Rectal smooth muscle tissue (tissue), 1 donor: ENCODE data around the gene MACIR.

Experiments
- H3K27ac ChIP-seq: one replicate; pipeline ENCODE4 v1.7.0; 2013; ENCODE audit warnings: low read depth, low read length, inconsistent platforms
- H3K27me3 ChIP-seq: one replicate; pipeline ENCODE4 v1.7.0; 2013; ENCODE audit warnings: low read length; ENCODE audit not compliant: control insufficient read depth, insufficient read depth
- H3K36me3 ChIP-seq: one replicate; pipeline ENCODE4 v1.7.0; 2013; ENCODE audit warnings: low read length; ENCODE audit not compliant: control insufficient read depth, insufficient read depth
- H3K4me1 ChIP-seq: one replicate; pipeline ENCODE4 v1.7.0; 2013; ENCODE audit warnings: low read length; ENCODE audit not compliant: control insufficient read depth, insufficient read depth
- H3K4me3 ChIP-seq: one replicate; pipeline ENCODE4 v1.7.0; 2013; ENCODE audit warnings: low read length
- H3K9ac ChIP-seq: one replicate; pipeline ENCODE4 v1.7.0; 2013; ENCODE audit warnings: low read length

Gene MACIR

GRCh38 chr5:103275851-103276250 is 17.3 kb downstream of the MACIR start:
- no peaks in the 10 kb centered on the region for H3K27me3 ChIP-seq
- no peak overlapping the region for H3K4me3 ChIP-seq
- no peaks in the 10 kb centered on the region for H3K36me3 ChIP-seq
- H3K4me1 ChIP-seq = no peaks in the 10 kb centered on the region
- no peak overlapping the region for H3K9ac ChIP-seq
- no peak overlapping the region for H3K27ac ChIP-seq

- Histone ChIP-seq H3K27ac (no peak overlapping the region), H3K4me3 (no peak overlapping the region), H3K27me3 (no peaks in the 10 kb centered on the region), H3K9ac (no peak overlapping the region), H3K36me3 (no peaks in the 10 kb centered on the region), H3K4me1 (no peaks in the 10 kb centered on the region)
These were observed 22.4 kb downstream of the MACIR start for GRCh38 chr5:103280967-103281366.

- H3K27me3 ChIP-seq = no peaks in the 10 kb centered on the region
- H3K9ac ChIP-seq = no peak overlapping the region
- no peaks in the 10 kb centered on the region for H3K36me3 ChIP-seq
- H3K4me3 ChIP-seq = no peak overlapping the region
- no peaks in the 10 kb centered on the region for H3K4me1 ChIP-seq
- no peak overlapping the region for H3K27ac ChIP-seq
These were observed 24.6 kb downstream of the MACIR start for GRCh38 chr5:103283120-103283519.

- no peaks in the 10 kb centered on the region for H3K4me1 ChIP-seq
- H3K9ac ChIP-seq = no peak overlapping the region
- H3K4me3 ChIP-seq = no peak overlapping the region
- H3K27me3 ChIP-seq = no peaks in the 10 kb centered on the region
- H3K36me3 ChIP-seq = no peaks in the 10 kb centered on the region
- H3K27ac ChIP-seq = no peak overlapping the region
These were observed 25.3 kb downstream of the MACIR start for GRCh38 chr5:103283869-103284268.

- Histone ChIP-seq H3K4me1 (no peaks in the 10 kb centered on the region), H3K27me3 (no peaks in the 10 kb centered on the region), H3K27ac (no peak overlapping the region), H3K36me3 (no peaks in the 10 kb centered on the region), H3K4me3 (no peak overlapping the region), H3K9ac (no peak overlapping the region)
These were observed 28.1 kb downstream of the MACIR start for GRCh38 chr5:103286622-103287021.

GRCh38 chr5:103289024-103289423 is 30.5 kb downstream of the MACIR start:
- Histone ChIP-seq H3K9ac (no peak overlapping the region), H3K4me1 (no peaks in the 10 kb centered on the region), H3K36me3 (no peaks in the 10 kb centered on the region)

GRCh38 chr5:103290846-103291245 is 32.3 kb downstream of the MACIR start:
- Histone ChIP-seq H3K36me3 (no peaks in the 10 kb centered on the region), H3K9ac (no peak overlapping the region), H3K27ac (no peak overlapping the region), H3K27me3 (no peaks in the 10 kb centered on the region), H3K4me3 (no peak overlapping the region), H3K4me1 (no peaks in the 10 kb centered on the region)

More at GRCh38 chr5:103289024-103289423, 30.5 kb downstream of the MACIR start:
- no peak overlapping the region for H3K27ac ChIP-seq
- H3K4me3 ChIP-seq = no peak overlapping the region
- H3K27me3 ChIP-seq = no peaks in the 10 kb centered on the region

GRCh38 chr5:103291606-103292005 is 33.0 kb downstream of the MACIR start:
- Histone ChIP-seq H3K36me3 (no peaks in the 10 kb centered on the region), H3K9ac (no peak overlapping the region), H3K27ac (no peak overlapping the region), H3K27me3 (no peaks in the 10 kb centered on the region), H3K4me1 (no peaks in the 10 kb centered on the region), H3K4me3 (no peak overlapping the region)

- no peak overlapping the region for H3K9ac ChIP-seq
- no peak overlapping the region for H3K4me3 ChIP-seq
- no peak overlapping the region for H3K27ac ChIP-seq
- no peaks in the 10 kb centered on the region for H3K36me3 ChIP-seq
- H3K4me1 ChIP-seq = no peaks in the 10 kb centered on the region
- H3K27me3 ChIP-seq = no peaks in the 10 kb centered on the region
These were observed 34.5 kb downstream of the MACIR start for GRCh38 chr5:103293099-103293498.

- Histone ChIP-seq H3K36me3 (no peaks in the 10 kb centered on the region), H3K9ac (no peak overlapping the region), H3K4me1 (no peaks in the 10 kb centered on the region), H3K27ac (no peak overlapping the region), H3K27me3 (no peaks in the 10 kb centered on the region), H3K4me3 (no peak overlapping the region)
These were observed 35.2 kb downstream of the MACIR start for GRCh38 chr5:103293719-103294118.

GRCh38 chr5:103294906-103295305 is 36.3 kb downstream of the MACIR start:
- Histone ChIP-seq H3K9ac (no peak overlapping the region), H3K27me3 (no peaks in the 10 kb centered on the region), H3K36me3 (no peaks in the 10 kb centered on the region), H3K4me1 (no peaks in the 10 kb centered on the region), H3K27ac (no peak overlapping the region), H3K4me3 (no peak overlapping the region)

- no peak overlapping the region for H3K9ac ChIP-seq
- no peak overlapping the region for H3K27ac ChIP-seq
These were observed 36.9 kb downstream of the MACIR start for GRCh38 chr5:103295424-103295823.

GRCh38 chr5:103295871-103296270 is 37.3 kb downstream of the MACIR start:
- no peak overlapping the region for H3K4me3 ChIP-seq
- H3K9ac ChIP-seq = no peak overlapping the region
- no peaks in the 10 kb centered on the region for H3K27me3 ChIP-seq
- H3K4me1 ChIP-seq = no peaks in the 10 kb centered on the region
- H3K27ac ChIP-seq = no peak overlapping the region
- H3K36me3 ChIP-seq = no peaks in the 10 kb centered on the region

More at GRCh38 chr5:103295424-103295823, 36.9 kb downstream of the MACIR start:
- no peaks in the 10 kb centered on the region for H3K36me3 ChIP-seq
- no peak overlapping the region for H3K4me3 ChIP-seq
- no peaks in the 10 kb centered on the region for H3K4me1 ChIP-seq
- H3K27me3 ChIP-seq = no peaks in the 10 kb centered on the region
